SH-SY5Y (cell line): Measurements from ENCODE around the gene YTHDC1.

ENCODE experiments used
- GATA2 ChIP-seq: IDR thresholded peaks from 2 replicates; pipeline ENCODE4 v1.6.1; 2011; ENCODE audit warnings: mild to moderate bottlenecking, low read depth, low read length
- GATA3 ChIP-seq: IDR thresholded peaks from 2 replicates; pipeline ENCODE4 v1.6.1; 2011; ENCODE audit warnings: low read depth, mild to moderate bottlenecking, low read length, moderate library complexity

GRCh38 chr4:68319040-68319439, 30.9 kb downstream of the YTHDC1 start:
- TF ChIP-seq GATA2 (no peak), GATA3 (no peak)
